ENCODE results near the gene RNASEL.

DNA sequence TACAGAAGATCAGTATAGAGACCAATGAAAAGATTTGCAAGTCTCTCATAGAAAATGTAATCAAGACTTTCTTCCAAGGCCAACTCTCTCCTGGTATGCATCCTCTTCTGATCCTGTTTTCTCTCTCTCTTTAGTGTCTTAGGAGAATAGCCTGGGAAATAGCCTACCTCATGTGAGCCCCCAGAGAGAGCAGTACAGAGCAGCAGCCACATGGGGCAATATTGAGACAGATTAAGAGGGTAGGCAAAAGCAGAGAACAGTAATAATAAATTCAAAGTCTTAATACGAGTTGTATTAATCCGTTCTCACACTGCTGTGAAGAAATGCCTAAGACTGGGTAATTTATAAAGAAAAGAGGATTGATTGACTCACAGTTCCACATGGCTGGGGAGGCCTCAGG, 61.4 kb downstream of the RNASEL start:
- no peak for TF ChIP-seq YY1 (IDR thresholded peaks at IDR 0.05; ENCODE audit: insufficient read depth, insufficient read length)
- TF ChIP-seq SUZ12 (IDR thresholded peaks at IDR 0.05; ENCODE audit: extremely low read depth, insufficient read depth, insufficient read length) = no peak
- no peak for TF ChIP-seq ZNF274 (IDR thresholded peaks at IDR 0.05; ENCODE audit: low read depth, low read length)

All from NT2/D1 (cell line).